GM12878 (cell line): ENCODE data around the gene STK17A. TPM values are rescaled to one million over a fixed set of nuclear protein-coding genes. Genes with fewer than 3 reads are reported as not detected.

Experiments
- BHLHE40 ChIP-seq, 2 experiments: fragments of 450-650 bp in 1 of 2; IDR thresholded peaks; 2 replicates each; pipeline ENCODE4 v1.6.1; 2011 to 2017; ENCODE audit warnings: low read depth in 2 of 2, borderline replicate concordance in 1 of 2, improper control_type of control experiment in 1 of 2, low read length in 1 of 2, mild to moderate bottlenecking in 1 of 2
- CEBPB ChIP-seq, 2 experiments: fragments of 150-350 bp in 1 of 2; IDR thresholded peaks; 2 replicates each; pipeline ENCODE4 v1.6.1; 2012 to 2014; ENCODE audit warnings: low read depth in 2 of 2, low read length in 2 of 2, borderline replicate concordance in 1 of 2, inconsistent platforms in 1 of 2
- ESRRA ChIP-seq: IDR thresholded peaks from 2 replicates; pipeline ENCODE4 v1.6.1; 2012; ENCODE audit warnings: mild to moderate bottlenecking, low read length, improper control_type of control experiment
- HDAC6 ChIP-seq: fragments of 200-600 bp; sonication (generic); IDR thresholded peaks from one replicate; pipeline ENCODE4 v1.8.0; 2017; ENCODE audit warnings: antibody characterized with exemption; ENCODE audit not compliant: unreplicated experiment
- KDM1A ChIP-seq: fragments of 200-600 bp; sonication (generic); IDR thresholded peaks from 2 replicates; pipeline ENCODE4 v1.6.1; 2016; ENCODE audit warnings: borderline replicate concordance
- NR2C2 ChIP-seq: IDR thresholded peaks from 2 replicates; pipeline ENCODE4 v1.6.1; 2011; ENCODE audit warnings: borderline replicate concordance, low read depth; ENCODE audit not compliant: control insufficient read depth, insufficient read length
- PAX5 ChIP-seq: IDR thresholded peaks from 2 replicates; pipeline ENCODE4 v1.6.1; 2011; ENCODE audit warnings: low read depth, low read length, borderline replicate concordance
- RELA ChIP-seq: fragments of 450-650 bp; IDR thresholded peaks from 2 replicates; pipeline ENCODE4 v1.8.0; 2014; ENCODE audit warnings: borderline replicate concordance; ENCODE audit not compliant: partially characterized antibody
- SIN3A ChIP-seq: IDR thresholded peaks from 2 replicates; pipeline ENCODE4 v1.6.1; 2012; ENCODE audit warnings: low read depth, low read length, improper control_type of control experiment
- TBL1XR1 ChIP-seq: IDR thresholded peaks from 2 replicates; pipeline ENCODE4 v1.6.1; 2012; ENCODE audit warnings: low read depth, low read length, improper control_type of control experiment
- polyA plus RNA-seq, 11 experiments: library from polyadenylated mRNA; depleted of rRNA in 4 of 11; unstranded in 6 of 11; stranded (reverse) in 5 of 11; fragments of >200 nt; fragmentation: Nextera tagmentation in 4 of 11; fragmentation: Illumina TruSeq in 1 of 11; extraction: Ambion mirVana in 4 of 11; extraction: Trizol in 1 of 11; gene quantifications; 1 replicate in 1 of 11; 2 replicates in 10 of 11; pipeline versions ENCODE4 v1.2.1 to v1.2.3, GENCODE V29; 2011 to 2016; ENCODE audit warnings: inconsistent platforms in 2 of 11, missing spikeins in 2 of 11, low read depth in 1 of 11
- total RNA-seq, 4 experiments: library from RNA; depleted of rRNA in 3 of 4; stranded (reverse); fragments of >200 nt in 3 of 4; fragmentation: Illumina TruSeq in 1 of 4; extraction: Trizol in 1 of 4; gene quantifications; 2 replicates each; pipeline versions ENCODE4 v1.2.1 to v1.2.3, GENCODE V29; 2013 to 2021
- TF ChIP-seq, protein P1 (sequence below): IDR thresholded peaks from 2 replicates; pipeline ENCODE4 v1.6.1; 2012; ENCODE audit warnings: low read depth, low read length, improper control_type of control experiment
- TF ChIP-seq, protein P2 (sequence below): fragments of 450-650 bp; IDR thresholded peaks from 2 replicates; pipeline ENCODE4 v1.6.1; 2017; ENCODE audit warnings: mild to moderate bottlenecking, moderate library complexity
- TF ChIP-seq, protein P3 (sequence below): fragments of 450-650 bp; IDR thresholded peaks from 2 replicates; pipeline ENCODE4 v1.6.1; 2017; ENCODE audit warnings: borderline replicate concordance
- TF ChIP-seq, protein P4 (sequence below): fragments of 450-650 bp; formaldehyde crosslinking; IDR thresholded peaks from 2 replicates; pipeline ENCODE4 v1.5.0; 2022; ENCODE audit warnings: mild to moderate bottlenecking, missing genetic modification characterization

The STK17A gene
- total and polyA plus RNA-seq, 10 of the 15 experiments (the other 5 are each of a cell fraction or from before 2014, with no cell fraction given), result 18.5 to 91.6 (median 70.8) TPM

DNA sequence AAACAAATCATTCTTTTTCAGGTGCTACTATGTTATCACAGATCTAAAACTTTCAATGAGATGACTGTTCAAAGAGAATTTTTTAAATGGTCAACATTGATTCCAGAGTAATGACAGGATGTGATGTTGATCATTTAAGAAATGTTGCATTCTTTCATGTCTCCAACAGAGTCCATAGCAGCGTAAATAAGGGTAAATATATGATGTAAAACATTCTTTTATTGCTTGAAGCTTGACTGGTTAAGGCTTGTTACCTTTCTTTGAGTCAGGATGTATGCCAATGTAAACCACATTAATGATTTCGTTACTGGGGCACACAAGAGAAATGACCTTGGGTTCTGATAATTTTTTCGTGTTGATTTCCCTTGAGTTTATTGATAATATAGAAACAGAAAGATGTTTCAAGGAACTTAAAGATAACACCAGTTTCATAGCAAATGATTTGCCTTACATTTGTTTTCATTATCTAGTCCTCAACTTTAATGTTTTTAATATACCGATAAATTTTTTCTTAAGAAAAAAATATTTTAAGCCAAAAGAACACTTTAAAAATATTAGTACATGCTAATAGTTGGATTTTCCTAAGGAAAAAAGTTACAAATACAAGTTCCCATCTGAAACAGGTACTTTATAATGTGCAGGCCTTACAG is 3.5 kb downstream of the STK17A start (continued):
- TF ChIP-seq, protein P1, sequence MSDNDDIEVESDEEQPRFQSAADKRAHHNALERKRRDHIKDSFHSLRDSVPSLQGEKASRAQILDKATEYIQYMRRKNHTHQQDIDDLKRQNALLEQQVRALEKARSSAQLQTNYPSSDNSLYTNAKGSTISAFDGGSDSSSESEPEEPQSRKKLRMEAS, result no peak
- TF ChIP-seq, protein P2, sequence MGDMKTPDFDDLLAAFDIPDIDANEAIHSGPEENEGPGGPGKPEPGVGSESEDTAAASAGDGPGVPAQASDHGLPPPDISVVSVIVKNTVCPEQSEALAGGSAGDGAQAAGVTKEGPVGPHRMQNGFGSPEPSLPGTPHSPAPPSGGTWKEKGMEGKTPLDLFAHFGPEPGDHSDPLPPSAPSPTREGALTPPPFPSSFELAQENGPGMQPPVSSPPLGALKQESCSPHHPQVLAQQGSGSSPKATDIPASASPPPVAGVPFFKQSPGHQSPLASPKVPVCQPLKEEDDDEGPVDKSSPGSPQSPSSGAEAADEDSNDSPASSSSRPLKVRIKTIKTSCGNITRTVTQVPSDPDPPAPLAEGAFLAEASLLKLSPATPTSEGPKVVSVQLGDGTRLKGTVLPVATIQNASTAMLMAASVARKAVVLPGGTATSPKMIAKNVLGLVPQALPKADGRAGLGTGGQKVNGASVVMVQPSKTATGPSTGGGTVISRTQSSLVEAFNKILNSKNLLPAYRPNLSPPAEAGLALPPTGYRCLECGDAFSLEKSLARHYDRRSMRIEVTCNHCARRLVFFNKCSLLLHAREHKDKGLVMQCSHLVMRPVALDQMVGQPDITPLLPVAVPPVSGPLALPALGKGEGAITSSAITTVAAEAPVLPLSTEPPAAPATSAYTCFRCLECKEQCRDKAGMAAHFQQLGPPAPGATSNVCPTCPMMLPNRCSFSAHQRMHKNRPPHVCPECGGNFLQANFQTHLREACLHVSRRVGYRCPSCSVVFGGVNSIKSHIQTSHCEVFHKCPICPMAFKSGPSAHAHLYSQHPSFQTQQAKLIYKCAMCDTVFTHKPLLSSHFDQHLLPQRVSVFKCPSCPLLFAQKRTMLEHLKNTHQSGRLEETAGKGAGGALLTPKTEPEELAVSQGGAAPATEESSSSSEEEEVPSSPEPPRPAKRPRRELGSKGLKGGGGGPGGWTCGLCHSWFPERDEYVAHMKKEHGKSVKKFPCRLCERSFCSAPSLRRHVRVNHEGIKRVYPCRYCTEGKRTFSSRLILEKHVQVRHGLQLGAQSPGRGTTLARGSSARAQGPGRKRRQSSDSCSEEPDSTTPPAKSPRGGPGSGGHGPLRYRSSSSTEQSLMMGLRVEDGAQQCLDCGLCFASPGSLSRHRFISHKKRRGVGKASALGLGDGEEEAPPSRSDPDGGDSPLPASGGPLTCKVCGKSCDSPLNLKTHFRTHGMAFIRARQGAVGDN, result no peak
- no peak for TF ChIP-seq KDM1A
- TF ChIP-seq SIN3A, result no peak
- no peak for TF ChIP-seq RELA
- TF ChIP-seq ESRRA, result peak; percentile 46; the same call in 1 of the 2 replicates
- TF ChIP-seq, protein P3, sequence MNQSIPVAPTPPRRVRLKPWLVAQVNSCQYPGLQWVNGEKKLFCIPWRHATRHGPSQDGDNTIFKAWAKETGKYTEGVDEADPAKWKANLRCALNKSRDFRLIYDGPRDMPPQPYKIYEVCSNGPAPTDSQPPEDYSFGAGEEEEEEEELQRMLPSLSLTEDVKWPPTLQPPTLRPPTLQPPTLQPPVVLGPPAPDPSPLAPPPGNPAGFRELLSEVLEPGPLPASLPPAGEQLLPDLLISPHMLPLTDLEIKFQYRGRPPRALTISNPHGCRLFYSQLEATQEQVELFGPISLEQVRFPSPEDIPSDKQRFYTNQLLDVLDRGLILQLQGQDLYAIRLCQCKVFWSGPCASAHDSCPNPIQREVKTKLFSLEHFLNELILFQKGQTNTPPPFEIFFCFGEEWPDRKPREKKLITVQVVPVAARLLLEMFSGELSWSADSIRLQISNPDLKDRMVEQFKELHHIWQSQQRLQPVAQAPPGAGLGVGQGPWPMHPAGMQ, result no peak
- no peak for TF ChIP-seq PAX5
- no peak for TF ChIP-seq NR2C2
- TF ChIP-seq CEBPB (IDR thresholded peaks at IDR 0.05; ENCODE audit: borderline replicate concordance in 1 of 2, low read depth in 2 of 2, low read length in 2 of 2), result peak in 1 of 2 experiments; percentile 83; a peak in 1 of 4 replicates
- TF ChIP-seq BHLHE40 (IDR thresholded peaks at IDR 0.05; ENCODE audit: borderline replicate concordance in 1 of 2, low read depth in 2 of 2, low read length in 1 of 2), result no peak
- TF ChIP-seq TBL1XR1, result no peak
- no peak for TF ChIP-seq HDAC6
- TF ChIP-seq, protein P4, sequence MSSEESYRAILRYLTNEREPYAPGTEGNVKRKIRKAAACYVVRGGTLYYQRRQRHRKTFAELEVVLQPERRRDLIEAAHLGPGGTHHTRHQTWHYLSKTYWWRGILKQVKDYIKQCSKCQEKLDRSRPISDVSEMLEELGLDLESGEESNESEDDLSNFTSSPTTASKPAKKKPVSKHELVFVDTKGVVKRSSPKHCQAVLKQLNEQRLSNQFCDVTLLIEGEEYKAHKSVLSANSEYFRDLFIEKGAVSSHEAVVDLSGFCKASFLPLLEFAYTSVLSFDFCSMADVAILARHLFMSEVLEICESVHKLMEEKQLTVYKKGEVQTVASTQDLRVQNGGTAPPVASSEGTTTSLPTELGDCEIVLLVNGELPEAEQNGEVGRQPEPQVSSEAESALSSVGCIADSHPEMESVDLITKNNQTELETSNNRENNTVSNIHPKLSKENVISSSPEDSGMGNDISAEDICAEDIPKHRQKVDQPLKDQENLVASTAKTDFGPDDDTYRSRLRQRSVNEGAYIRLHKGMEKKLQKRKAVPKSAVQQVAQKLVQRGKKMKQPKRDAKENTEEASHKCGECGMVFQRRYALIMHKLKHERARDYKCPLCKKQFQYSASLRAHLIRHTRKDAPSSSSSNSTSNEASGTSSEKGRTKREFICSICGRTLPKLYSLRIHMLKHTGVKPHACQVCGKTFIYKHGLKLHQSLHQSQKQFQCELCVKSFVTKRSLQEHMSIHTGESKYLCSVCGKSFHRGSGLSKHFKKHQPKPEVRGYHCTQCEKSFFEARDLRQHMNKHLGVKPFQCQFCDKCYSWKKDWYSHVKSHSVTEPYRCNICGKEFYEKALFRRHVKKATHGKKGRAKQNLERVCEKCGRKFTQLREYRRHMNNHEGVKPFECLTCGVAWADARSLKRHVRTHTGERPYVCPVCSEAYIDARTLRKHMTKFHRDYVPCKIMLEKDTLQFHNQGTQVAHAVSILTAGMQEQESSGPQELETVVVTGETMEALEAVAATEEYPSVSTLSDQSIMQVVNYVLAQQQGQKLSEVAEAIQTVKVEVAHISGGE (CRISPR knock-in tag), result no peak
